Measurements from ENCODE around the gene TSR1.

Gene TSR1

DNA sequence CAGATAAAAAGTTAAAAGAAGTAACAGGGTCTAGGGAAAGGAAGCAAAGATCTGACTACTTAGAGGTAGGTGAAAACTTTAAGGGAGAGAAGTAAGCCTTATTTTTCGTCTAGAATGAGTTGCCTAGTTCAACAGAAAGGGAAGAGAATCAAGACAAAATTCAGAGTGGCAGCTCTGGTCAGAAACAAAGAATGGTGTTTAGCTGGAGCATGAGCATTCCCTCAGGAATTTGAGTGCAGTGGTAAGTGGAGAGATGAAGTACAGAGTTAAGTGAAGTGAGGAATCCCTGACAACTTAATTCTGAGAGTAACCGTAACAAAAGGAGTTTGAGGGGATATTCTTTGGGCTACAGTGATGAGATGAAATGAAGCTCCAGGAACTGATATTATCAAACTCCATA, 44.2 kb downstream of the TSR1 start:
- Histone ChIP-seq H3K27ac (ENCODE audit: low read depth, low read length) (no peak overlapping the region), H4K20me1 (ENCODE audit: low read depth, low read length) (no peaks in the 10 kb centered on the region), H3F3A (ENCODE audit: insufficient read depth) (peaks cover 8% of the 10 kb centered on the region; the same call in 1 of the 2 replicates), H3K9me2 (replicated peaks; ENCODE audit: insufficient read depth, low read length) (no peaks in the 10 kb centered on the region), H2AFZ (ENCODE audit: low read depth, low read length, severe bottlenecking) (no peak overlapping the region), H3K4me3 (ENCODE audit: insufficient read depth, low read length, poor library complexity, severe bottlenecking) (no peak overlapping the region), H3K4me2 (ENCODE audit: low read depth, low read length, poor library complexity, severe bottlenecking) (no peak overlapping the region), H3K36me3 (ENCODE audit: low read length) (peaks cover 6% of the 10 kb centered on the region; the same call in 1 of the 2 replicates), H3K9me3 (ENCODE audit: insufficient read depth, low read length) (no peaks in the 10 kb centered on the region), H3K27me3 (ENCODE audit: low read length) (no peaks in the 10 kb centered on the region), H3K79me2 (ENCODE audit: insufficient read depth, low read length) (no peaks in the 10 kb centered on the region), H3K9ac (ENCODE audit: low read length) (no peak overlapping the region)
- no peak for TF ChIP-seq EZH2phosphoT487 (conservative IDR thresholded peaks at IDR 0.05; ENCODE audit: low read length)
- TF ChIP-seq, protein P1, sequence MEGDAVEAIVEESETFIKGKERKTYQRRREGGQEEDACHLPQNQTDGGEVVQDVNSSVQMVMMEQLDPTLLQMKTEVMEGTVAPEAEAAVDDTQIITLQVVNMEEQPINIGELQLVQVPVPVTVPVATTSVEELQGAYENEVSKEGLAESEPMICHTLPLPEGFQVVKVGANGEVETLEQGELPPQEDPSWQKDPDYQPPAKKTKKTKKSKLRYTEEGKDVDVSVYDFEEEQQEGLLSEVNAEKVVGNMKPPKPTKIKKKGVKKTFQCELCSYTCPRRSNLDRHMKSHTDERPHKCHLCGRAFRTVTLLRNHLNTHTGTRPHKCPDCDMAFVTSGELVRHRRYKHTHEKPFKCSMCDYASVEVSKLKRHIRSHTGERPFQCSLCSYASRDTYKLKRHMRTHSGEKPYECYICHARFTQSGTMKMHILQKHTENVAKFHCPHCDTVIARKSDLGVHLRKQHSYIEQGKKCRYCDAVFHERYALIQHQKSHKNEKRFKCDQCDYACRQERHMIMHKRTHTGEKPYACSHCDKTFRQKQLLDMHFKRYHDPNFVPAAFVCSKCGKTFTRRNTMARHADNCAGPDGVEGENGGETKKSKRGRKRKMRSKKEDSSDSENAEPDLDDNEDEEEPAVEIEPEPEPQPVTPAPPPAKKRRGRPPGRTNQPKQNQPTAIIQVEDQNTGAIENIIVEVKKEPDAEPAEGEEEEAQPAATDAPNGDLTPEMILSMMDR (IDR thresholded peaks at IDR 0.05; ENCODE audit: insufficient read depth, low read length, poor library complexity, severe bottlenecking) = no peak

DNA sequence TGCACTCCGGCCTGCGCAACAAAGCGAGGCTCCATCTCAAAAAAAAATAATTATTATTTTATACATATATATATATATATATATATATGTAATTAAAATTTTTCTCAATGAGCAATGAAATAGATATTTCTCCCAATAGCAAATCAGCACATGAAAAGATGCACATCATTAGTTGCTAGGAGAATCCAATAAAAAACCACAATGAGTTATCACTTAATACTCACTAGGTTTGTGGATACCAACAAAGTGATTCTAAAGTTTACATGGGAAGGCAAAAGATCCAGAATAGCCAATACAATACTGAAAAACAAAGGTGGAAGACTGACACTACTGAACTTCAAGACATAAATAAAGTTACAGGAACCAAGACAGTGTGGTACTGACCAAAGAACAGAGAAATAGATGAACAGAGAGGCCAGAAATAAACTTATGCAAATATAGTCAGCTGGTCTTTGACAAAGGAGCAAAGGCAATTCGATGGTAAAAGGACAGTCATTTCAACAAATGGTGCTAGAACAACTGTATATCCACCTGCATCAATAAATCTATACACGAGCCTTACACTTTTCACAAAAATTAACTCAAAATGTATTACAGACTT, 46.3 kb downstream of the TSR1 start:
- Histone ChIP-seq H3K9me2 (replicated peaks; ENCODE audit: insufficient read depth, low read length) (no peaks in the 10 kb centered on the region), H3K9ac (ENCODE audit: low read length) (peak overlapping the region; percentile 25; the same call in 1 of the 2 replicates), H3K9me3 (ENCODE audit: insufficient read depth, low read length) (no peaks in the 10 kb centered on the region), H3K27ac (ENCODE audit: low read depth, low read length) (0 out of 2 replicates have a peak overlapping the region, but pooled peaks have one; percentile 6), H3K4me3 (ENCODE audit: insufficient read depth, low read length, poor library complexity, severe bottlenecking) (no peak overlapping the region), H3K27me3 (ENCODE audit: low read length) (no peaks in the 10 kb centered on the region), H3K36me3 (ENCODE audit: low read length) (peaks cover 6% of the 10 kb centered on the region; the same call in 1 of the 2 replicates), H4K20me1 (ENCODE audit: low read depth, low read length) (no peaks in the 10 kb centered on the region), H2AFZ (ENCODE audit: low read depth, low read length, severe bottlenecking) (no peak overlapping the region), H3K4me2 (ENCODE audit: low read depth, low read length, poor library complexity, severe bottlenecking) (peak overlapping the region; percentile 8), H3F3A (ENCODE audit: insufficient read depth) (peaks cover 12% of the 10 kb centered on the region; the same call in 1 of the 2 replicates), H3K79me2 (ENCODE audit: insufficient read depth, low read length) (no peaks in the 10 kb centered on the region)
- TF ChIP-seq, protein P1 (IDR thresholded peaks at IDR 0.05; ENCODE audit: insufficient read depth, low read length, poor library complexity, severe bottlenecking) = no peak
- TF ChIP-seq EZH2phosphoT487 (conservative IDR thresholded peaks at IDR 0.05; ENCODE audit: low read length) = no peak

DNA sequence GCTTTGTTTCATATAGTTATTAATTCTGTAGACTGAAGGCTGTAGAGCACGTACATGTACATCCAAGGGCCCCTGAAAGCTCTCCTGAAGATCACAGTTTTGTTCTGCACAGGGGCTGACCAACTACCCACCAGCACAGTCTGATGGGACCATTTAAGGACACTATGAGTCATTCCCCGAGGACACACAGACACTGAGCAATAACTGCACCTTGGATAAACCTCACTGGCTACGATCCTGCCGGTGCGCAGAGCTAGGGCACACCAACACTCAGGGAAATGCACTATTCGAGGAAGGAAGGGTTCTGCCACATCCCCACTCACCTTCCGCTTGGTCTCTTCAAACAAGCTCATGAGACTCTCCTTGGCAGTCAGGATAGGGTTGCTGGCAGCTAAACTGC, 53.0 kb downstream of the TSR1 start:
- Histone ChIP-seq H2AFZ (ENCODE audit: low read depth, low read length, severe bottlenecking) (no peak overlapping the region), H3K27me3 (ENCODE audit: low read length) (no peaks in the 10 kb centered on the region), H4K20me1 (ENCODE audit: low read depth, low read length) (no peaks in the 10 kb centered on the region), H3F3A (ENCODE audit: insufficient read depth) (peaks cover 9% of the 10 kb centered on the region; the same call in 1 of the 2 replicates), H3K79me2 (ENCODE audit: insufficient read depth, low read length) (no peaks in the 10 kb centered on the region), H3K9ac (ENCODE audit: low read length) (no peak overlapping the region), H3K4me3 (ENCODE audit: insufficient read depth, low read length, poor library complexity, severe bottlenecking) (no peak overlapping the region), H3K9me2 (replicated peaks; ENCODE audit: insufficient read depth, low read length) (no peaks in the 10 kb centered on the region), H3K36me3 (ENCODE audit: low read length) (peaks cover 4% of the 10 kb centered on the region; the same call in 1 of the 2 replicates), H3K27ac (ENCODE audit: low read depth, low read length) (no peak overlapping the region), H3K9me3 (ENCODE audit: insufficient read depth, low read length) (no peaks in the 10 kb centered on the region), H3K4me2 (ENCODE audit: low read depth, low read length, poor library complexity, severe bottlenecking) (no peak overlapping the region)
- no peak for TF ChIP-seq EZH2phosphoT487 (conservative IDR thresholded peaks at IDR 0.05; ENCODE audit: low read length)
- TF ChIP-seq, protein P1 (IDR thresholded peaks at IDR 0.05; ENCODE audit: insufficient read depth, low read length, poor library complexity, severe bottlenecking) = no peak

Measured in SU-DHL-6 (cell line).